Renal pelvis (tissue), 4 donors: ENCODE results near the gene BLACAT1. TPM values are rescaled to one million over a fixed set of nuclear protein-coding genes. Genes with fewer than 3 reads are reported as not detected.

Source experiments
- DNase-seq: peaks from one replicate; pipeline ENCODE4 v3.0.0-alpha.2; 2013
- polyA plus RNA-seq, 3 donors: library from polyadenylated mRNA; unstranded; fragments of 120-200 nt; gene quantifications; one replicate each; pipeline ENCODE4 v1.2.1, GENCODE V29; 2013; ENCODE audit not compliant: insufficient read length in 3 of 3

Gene BLACAT1
- polyA plus RNA-seq, 3 donors = 2.9 to 3.8 (median 3.7) TPM

- no peak for DNase-seq
Measured at GRCh38 chr1:205456868-205457745, 1.3 kb upstream of the BLACAT1 start.

GRCh38 chr1:205456383-205456867 is 580 bp upstream of the BLACAT1 start:
- no peak for DNase-seq

- no peak for DNase-seq
Measured at GRCh38 chr1:205454903-205455335, 926 bp downstream of the BLACAT1 start.

- no peak for DNase-seq
Measured at GRCh38 chr1:205453466-205453865, 2.4 kb downstream of the BLACAT1 start.

- no peak for DNase-seq
Measured at GRCh38 chr1:205452933-205453332, 2.9 kb downstream of the BLACAT1 start.

- no peak for DNase-seq
Measured at GRCh38 chr1:205452364-205452763, 3.5 kb downstream of the BLACAT1 start.

- DNase-seq = no peak
Measured at GRCh38 chr1:205451759-205452164, 4.1 kb downstream of the BLACAT1 start.

GRCh38 chr1:205451202-205451601 is 4.6 kb downstream of the BLACAT1 start:
- no peak for DNase-seq

- DNase-seq = no peak
Measured at GRCh38 chr1:205450448-205450847, 5.4 kb downstream of the BLACAT1 start.

- peak; percentile 86 for DNase-seq
Measured at GRCh38 chr1:205449750-205450443, 5.9 kb downstream of the BLACAT1 start.

- DNase-seq = no peak
Measured at GRCh38 chr1:205449254-205449749, 6.5 kb downstream of the BLACAT1 start.

- DNase-seq = no peak
Measured at GRCh38 chr1:205448540-205449253, 7.1 kb downstream of the BLACAT1 start.

- DNase-seq = no peak
Measured at GRCh38 chr1:205447457-205448341, 8.1 kb downstream of the BLACAT1 start.

GRCh38 chr1:205446828-205447227 is 9.0 kb downstream of the BLACAT1 start:
- DNase-seq = no peak

GRCh38 chr1:205445646-205445935 is 10.3 kb downstream of the BLACAT1 start:
- DNase-seq = no peak

GRCh38 chr1:205444931-205445645 is 10.8 kb downstream of the BLACAT1 start:
- no peak for DNase-seq

GRCh38 chr1:205444300-205444930 is 11.4 kb downstream of the BLACAT1 start:
- DNase-seq = no peak

- no peak for DNase-seq
Measured at GRCh38 chr1:205443585-205444299, 12.1 kb downstream of the BLACAT1 start.

- DNase-seq = no peak
Measured at GRCh38 chr1:205442051-205442725, 13.7 kb downstream of the BLACAT1 start.
